ENCODE results near the gene CCDC60.

The CCDC60 gene

GRCh38 chr12:119448611-119449131, 114.1 kb downstream of the CCDC60 start:
- DNase-seq (ENCODE audit: low spot score) = no peak

GRCh38 chr12:119450771-119451170, 116.2 kb downstream of the CCDC60 start:
- no peak for DNase-seq (ENCODE audit: low spot score)

GRCh38 chr12:119456824-119457223, 122.3 kb downstream of the CCDC60 start:
- no peak for DNase-seq (ENCODE audit: low spot score)

- no peak for DNase-seq (ENCODE audit: low spot score)
Observed at GRCh38 chr12:119457271-119457670, 122.7 kb downstream of the CCDC60 start.

GRCh38 chr12:119459481-119459880, 125.0 kb downstream of the CCDC60 start:
- DNase-seq (ENCODE audit: low spot score) = no peak

- no peak for DNase-seq (ENCODE audit: low spot score)
Observed at GRCh38 chr12:119460876-119461275, 126.3 kb downstream of the CCDC60 start.

- no peak for DNase-seq (ENCODE audit: low spot score)
Observed at GRCh38 chr12:119461636-119462214, 127.2 kb downstream of the CCDC60 start.

GRCh38 chr12:119463211-119463926, 128.8 kb downstream of the CCDC60 start:
- DNase-seq (ENCODE audit: low spot score) = no peak

- no peak for DNase-seq (ENCODE audit: low spot score)
Observed at GRCh38 chr12:119468296-119468695, 133.8 kb downstream of the CCDC60 start.

GRCh38 chr12:119475650-119476049, 141.1 kb downstream of the CCDC60 start:
- DNase-seq (ENCODE audit: low spot score) = no peak

- no peak for DNase-seq (ENCODE audit: low spot score)
Observed at GRCh38 chr12:119476951-119477350, 142.4 kb downstream of the CCDC60 start.

- no peak for DNase-seq (ENCODE audit: low spot score)
Observed at GRCh38 chr12:119479121-119479561, 144.6 kb downstream of the CCDC60 start.

- no peak for DNase-seq (ENCODE audit: low spot score)
Observed at GRCh38 chr12:119480551-119480950, 146.0 kb downstream of the CCDC60 start.

- DNase-seq (ENCODE audit: low spot score) = no peak
Observed at GRCh38 chr12:119486599-119487154, 152.1 kb downstream of the CCDC60 start.

- DNase-seq (ENCODE audit: low spot score) = no peak
Observed at GRCh38 chr12:119491814-119492213, 157.3 kb downstream of the CCDC60 start.

GRCh38 chr12:119500209-119500608, 165.7 kb downstream of the CCDC60 start:
- peak; percentile 9 for DNase-seq (ENCODE audit: low spot score)

- DNase-seq (ENCODE audit: low spot score) = no peak
Observed at GRCh38 chr12:119501052-119501451, 166.5 kb downstream of the CCDC60 start.

GRCh38 chr12:119505001-119505400, 170.5 kb downstream of the CCDC60 start:
- DNase-seq (ENCODE audit: low spot score) = no peak

- no peak for DNase-seq (ENCODE audit: low spot score)
Observed at GRCh38 chr12:119512772-119513497, 178.4 kb downstream of the CCDC60 start.

GRCh38 chr12:119528241-119528640, 193.7 kb downstream of the CCDC60 start:
- DNase-seq (ENCODE audit: low spot score) = no peak

GRCh38 chr12:119540476-119540875, 205.9 kb downstream of the CCDC60 start:
- no peak for DNase-seq (ENCODE audit: low spot score)

- peak; percentile 77 for DNase-seq (ENCODE audit: low spot score)
Observed at GRCh38 chr12:119544765-119545625, 210.5 kb downstream of the CCDC60 start.
